ENCODE measurements around the gene DDX47.

The DDX47 gene

DNA sequence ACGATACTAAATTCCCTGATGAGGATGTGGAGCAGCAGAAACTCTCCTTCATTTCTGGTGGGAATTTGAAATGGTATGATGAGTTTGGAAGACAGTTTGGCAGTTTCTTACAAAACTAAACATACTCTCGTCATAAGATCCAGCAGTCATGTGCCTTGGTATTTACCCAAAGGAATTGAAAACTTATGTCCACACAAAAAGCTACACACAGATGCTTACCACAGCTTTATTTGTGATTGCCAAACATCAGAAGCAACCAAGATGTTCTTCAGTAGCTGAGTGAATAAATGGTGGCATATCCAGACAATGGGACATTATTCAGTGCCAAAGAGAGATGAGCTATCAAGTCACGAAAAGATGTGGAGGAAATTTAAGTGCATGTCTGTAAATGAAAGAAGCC is 38.4 kb upstream of the DDX47 start:
- H3F3A ChIP-seq (ENCODE audit: insufficient read depth, low read length) = peaks cover 7% of the 10 kb centered on the region; the same call in 1 of the 2 replicates
- H3K9me3 ChIP-seq (replicated peaks; ENCODE audit: insufficient read depth, low read length) = no peaks in the 10 kb centered on the region
- H3K4me3 ChIP-seq (ENCODE audit: low read length) = no peak overlapping the region
- peaks cover 27% of the 10 kb centered on the region for H3K4me1 ChIP-seq (ENCODE audit: low read length)
- H3K27ac ChIP-seq (ENCODE audit: low read length) = no peak overlapping the region
- DNase-seq = no peak
- no peak overlapping the region for H2AFZ ChIP-seq (ENCODE audit: low read length)
- no peaks in the 10 kb centered on the region for H4K20me1 ChIP-seq (ENCODE audit: insufficient read depth, low read length)
- TF ChIP-seq, protein P1, sequence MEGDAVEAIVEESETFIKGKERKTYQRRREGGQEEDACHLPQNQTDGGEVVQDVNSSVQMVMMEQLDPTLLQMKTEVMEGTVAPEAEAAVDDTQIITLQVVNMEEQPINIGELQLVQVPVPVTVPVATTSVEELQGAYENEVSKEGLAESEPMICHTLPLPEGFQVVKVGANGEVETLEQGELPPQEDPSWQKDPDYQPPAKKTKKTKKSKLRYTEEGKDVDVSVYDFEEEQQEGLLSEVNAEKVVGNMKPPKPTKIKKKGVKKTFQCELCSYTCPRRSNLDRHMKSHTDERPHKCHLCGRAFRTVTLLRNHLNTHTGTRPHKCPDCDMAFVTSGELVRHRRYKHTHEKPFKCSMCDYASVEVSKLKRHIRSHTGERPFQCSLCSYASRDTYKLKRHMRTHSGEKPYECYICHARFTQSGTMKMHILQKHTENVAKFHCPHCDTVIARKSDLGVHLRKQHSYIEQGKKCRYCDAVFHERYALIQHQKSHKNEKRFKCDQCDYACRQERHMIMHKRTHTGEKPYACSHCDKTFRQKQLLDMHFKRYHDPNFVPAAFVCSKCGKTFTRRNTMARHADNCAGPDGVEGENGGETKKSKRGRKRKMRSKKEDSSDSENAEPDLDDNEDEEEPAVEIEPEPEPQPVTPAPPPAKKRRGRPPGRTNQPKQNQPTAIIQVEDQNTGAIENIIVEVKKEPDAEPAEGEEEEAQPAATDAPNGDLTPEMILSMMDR (IDR thresholded peaks at IDR 0.05; ENCODE audit: low read length) = no peak
- TF ChIP-seq EZH2phosphoT487 (IDR thresholded peaks at IDR 0.05; ENCODE audit: low read length) (no peak), EZH2 (optimal IDR thresholded peaks at IDR 0.05; ENCODE audit: low read depth, low read length) (no peak)
- no peak overlapping the region for H3K9ac ChIP-seq (ENCODE audit: low read length)
- H3K27me3 ChIP-seq (replicated peaks; ENCODE audit: insufficient read depth, low read length) = no peaks in the 10 kb centered on the region
- H3K4me2 ChIP-seq (ENCODE audit: low read depth, low read length) = no peak overlapping the region
- no peaks in the 10 kb centered on the region for H3K9me2 ChIP-seq (replicated peaks; ENCODE audit: insufficient read depth, low read length)
- H3K36me3 ChIP-seq (replicated peaks; ENCODE audit: insufficient read depth, low read length) = no peaks in the 10 kb centered on the region
- no peaks in the 10 kb centered on the region for H3K79me2 ChIP-seq (ENCODE audit: low read length)

DNA sequence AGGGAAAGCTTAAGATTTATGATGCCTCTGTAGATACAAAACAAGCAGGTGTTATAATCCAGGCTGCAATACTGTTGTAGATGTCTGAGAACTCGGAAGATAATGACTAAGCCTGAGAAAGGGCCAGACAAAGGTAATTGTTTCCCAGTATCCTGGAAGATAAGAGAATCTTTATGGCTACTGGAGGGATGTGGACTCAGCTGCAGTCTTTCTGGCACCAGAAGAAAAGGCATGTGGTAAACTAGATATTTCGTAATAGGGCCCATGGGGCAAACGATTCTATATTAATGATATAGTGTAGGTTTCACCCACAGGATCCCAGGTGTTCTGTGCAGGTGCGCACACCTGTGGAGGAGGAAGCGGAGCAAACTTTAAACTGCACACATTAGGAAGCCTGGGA is 36.9 kb upstream of the DDX47 start:
- peaks cover 7% of the 10 kb centered on the region; the same call in 1 of the 2 replicates for H3F3A ChIP-seq (ENCODE audit: insufficient read depth, low read length)
- H3K27me3 ChIP-seq (replicated peaks; ENCODE audit: insufficient read depth, low read length) = no peaks in the 10 kb centered on the region
- no peaks in the 10 kb centered on the region for H4K20me1 ChIP-seq (ENCODE audit: insufficient read depth, low read length)
- no peaks in the 10 kb centered on the region for H3K9me2 ChIP-seq (replicated peaks; ENCODE audit: insufficient read depth, low read length)
- no peak overlapping the region for H2AFZ ChIP-seq (ENCODE audit: low read length)
- H3K27ac ChIP-seq (ENCODE audit: low read length) = peak overlapping the region; percentile 28; the same call in 1 of the 2 replicates
- peak; percentile 56 for DNase-seq
- H3K4me2 ChIP-seq (ENCODE audit: low read depth, low read length) = peak overlapping the region; percentile 11; the same call in 1 of the 2 replicates
- H3K9ac ChIP-seq (ENCODE audit: low read length) = no peak overlapping the region
- H3K9me3 ChIP-seq (replicated peaks; ENCODE audit: insufficient read depth, low read length) = no peaks in the 10 kb centered on the region
- TF ChIP-seq, protein P1 (IDR thresholded peaks at IDR 0.05; ENCODE audit: low read length) = no peak
- H3K79me2 ChIP-seq (ENCODE audit: low read length) = no peaks in the 10 kb centered on the region
- H3K36me3 ChIP-seq (replicated peaks; ENCODE audit: insufficient read depth, low read length) = no peaks in the 10 kb centered on the region
- H3K4me3 ChIP-seq (ENCODE audit: low read length) = no peak overlapping the region
- peaks cover 27% of the 10 kb centered on the region for H3K4me1 ChIP-seq (ENCODE audit: low read length)

DNA sequence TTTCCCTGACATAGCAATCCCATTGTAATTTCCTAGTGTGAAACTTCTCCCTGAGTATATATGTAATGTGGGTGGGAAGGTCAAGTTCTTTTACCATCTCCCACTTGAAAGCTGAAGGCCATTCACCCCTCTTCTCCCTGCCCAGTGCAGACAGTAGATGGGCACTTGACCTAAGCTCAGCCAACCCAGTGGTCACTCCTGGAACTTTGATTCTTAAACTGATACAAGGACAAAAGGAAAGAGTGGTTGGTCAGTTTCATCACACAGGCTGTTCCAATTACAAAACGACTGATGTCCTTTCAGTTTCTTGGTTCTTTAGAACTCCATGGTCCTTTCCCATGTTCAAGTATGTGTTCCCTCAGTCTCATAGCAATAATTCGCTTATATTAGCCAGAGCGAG is 36.1 kb upstream of the DDX47 start:
- no peaks in the 10 kb centered on the region for H3K9me2 ChIP-seq (replicated peaks; ENCODE audit: insufficient read depth, low read length)
- no peak for TF ChIP-seq EZH2 (optimal IDR thresholded peaks at IDR 0.05; ENCODE audit: low read depth, low read length)
- no peak for TF ChIP-seq EZH2phosphoT487 (IDR thresholded peaks at IDR 0.05; ENCODE audit: low read length)
- TF ChIP-seq, protein P1 (IDR thresholded peaks at IDR 0.05; ENCODE audit: low read length) = no peak
- H3F3A ChIP-seq (ENCODE audit: insufficient read depth, low read length) = peaks cover 7% of the 10 kb centered on the region; the same call in 1 of the 2 replicates
- H3K9ac ChIP-seq (ENCODE audit: low read length) = no peak overlapping the region
- no peaks in the 10 kb centered on the region for H3K9me3 ChIP-seq (replicated peaks; ENCODE audit: insufficient read depth, low read length)
- no peaks in the 10 kb centered on the region for H3K79me2 ChIP-seq (ENCODE audit: low read length)
- no peak overlapping the region for H3K4me2 ChIP-seq (ENCODE audit: low read depth, low read length)
- H2AFZ ChIP-seq (ENCODE audit: low read length) = no peak overlapping the region
- DNase-seq = no peak
- 0 out of 2 replicates have a peak overlapping the region, but pooled peaks have one; percentile 17 for H3K27ac ChIP-seq (ENCODE audit: low read length)
- H3K4me1 ChIP-seq (ENCODE audit: low read length) = peaks cover 27% of the 10 kb centered on the region
- H3K36me3 ChIP-seq (replicated peaks; ENCODE audit: insufficient read depth, low read length) = no peaks in the 10 kb centered on the region
- no peak overlapping the region for H3K4me3 ChIP-seq (ENCODE audit: low read length)
- H3K27me3 ChIP-seq (replicated peaks; ENCODE audit: insufficient read depth, low read length) = no peaks in the 10 kb centered on the region
- no peaks in the 10 kb centered on the region for H4K20me1 ChIP-seq (ENCODE audit: insufficient read depth, low read length)

Data from MM.1S (cell line).